22Rv1 (cell line): ENCODE measurements around the gene DNAL4.

ENCODE experiments used
- H3K27ac ChIP-seq: fragments of 450-650 bp; 2 replicates; pipeline ENCODE4 v1.5.1; 2017
- CTCF ChIP-seq: fragments of 450-650 bp; IDR thresholded peaks from 2 replicates; pipeline ENCODE4 v1.5.1; 2017; ENCODE audit warnings: mild to moderate bottlenecking
- ZFX ChIP-seq: fragments of 450-650 bp; IDR thresholded peaks from 2 replicates; pipeline ENCODE4 v1.6.1; 2017; ENCODE audit warnings: antibody characterized with exemption, borderline replicate concordance

DNAL4 gene

GRCh38 chr22:38786631-38787030, 7.3 kb downstream of the DNAL4 start:
- H3K27ac ChIP-seq, result no peak overlapping the region
- TF ChIP-seq CTCF (no peak), ZFX (no peak)

GRCh38 chr22:38784856-38785255, 9.1 kb downstream of the DNAL4 start:
- H3K27ac ChIP-seq, result no peak overlapping the region
- TF ChIP-seq ZFX, result no peak
- TF ChIP-seq CTCF, result no peak

- TF ChIP-seq CTCF (no peak), ZFX (no peak)
- H3K27ac ChIP-seq, result no peak overlapping the region
Observed at GRCh38 chr22:38784035-38784434, 9.9 kb downstream of the DNAL4 start.

- TF ChIP-seq ZFX (no peak), CTCF (no peak)
- no peak overlapping the region for H3K27ac ChIP-seq
Observed at GRCh38 chr22:38783095-38783615, 10.8 kb downstream of the DNAL4 start.

- TF ChIP-seq ZFX, result no peak
- no peak for TF ChIP-seq CTCF
- H3K27ac ChIP-seq, result no peak overlapping the region
Observed at GRCh38 chr22:38782402-38783094, 11.4 kb downstream of the DNAL4 start.

- TF ChIP-seq ZFX, result no peak
- TF ChIP-seq CTCF, result no peak
- H3K27ac ChIP-seq, result no peak overlapping the region
Observed at GRCh38 chr22:38781033-38781432, 12.9 kb downstream of the DNAL4 start.

- no peak overlapping the region for H3K27ac ChIP-seq
- TF ChIP-seq CTCF, result no peak
- no peak for TF ChIP-seq ZFX
Observed at GRCh38 chr22:38777087-38777671, 16.8 kb downstream of the DNAL4 start.
